Measurements from ENCODE around the gene ZNF496. TPM values are rescaled to one million over a fixed set of nuclear protein-coding genes. Genes with fewer than 3 reads are reported as not detected.
A peak's percentile ranks its signal among the peaks of the same experiment; 100 is the strongest.

ZNF496 gene
- total and polyA plus RNA-seq, 9 of the 15 experiments (the other 6 are each of a cell fraction or from before 2014, with no cell fraction given): 4.3 to 54.0 (median 31.3) TPM

DNA sequence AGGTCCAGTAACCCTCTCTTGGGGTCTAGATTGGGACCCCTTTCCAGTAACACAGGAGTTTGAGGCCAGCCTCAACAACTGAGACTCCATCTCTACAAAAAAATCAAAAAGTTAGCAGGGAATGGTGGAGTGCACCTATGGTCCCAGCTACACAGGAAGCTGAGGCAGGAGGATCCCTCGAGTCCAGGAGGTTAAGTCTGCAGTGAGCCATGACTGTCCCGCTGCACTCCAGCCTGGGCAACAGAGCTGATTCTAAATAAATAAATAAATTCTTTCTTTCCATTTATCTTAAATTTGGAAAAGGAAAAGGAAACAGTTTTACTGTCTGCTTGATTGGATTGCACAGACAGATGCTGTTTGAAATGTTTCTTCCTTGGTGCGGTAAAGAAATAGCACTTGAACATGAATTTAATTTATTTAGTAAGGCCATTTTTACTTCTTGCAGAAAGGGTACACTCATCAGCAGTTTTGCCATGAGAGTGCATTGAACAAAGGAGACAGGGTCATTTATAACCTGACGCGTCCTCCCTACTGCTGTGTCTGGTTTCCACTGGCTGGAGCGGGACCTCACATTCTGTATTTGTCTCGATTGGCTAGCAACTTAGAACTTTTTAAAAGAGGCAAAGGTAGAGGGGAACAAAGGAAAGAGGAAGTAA lies 37.0 kb upstream of the ZNF496 start (continued):
- TF ChIP-seq, protein P1, sequence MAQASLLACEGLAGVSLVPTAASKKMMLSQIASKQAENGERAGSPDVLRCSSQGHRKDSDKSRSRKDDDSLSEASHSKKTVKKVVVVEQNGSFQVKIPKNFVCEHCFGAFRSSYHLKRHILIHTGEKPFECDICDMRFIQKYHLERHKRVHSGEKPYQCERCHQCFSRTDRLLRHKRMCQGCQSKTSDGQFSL (CRISPR knock-in tag; IDR thresholded peaks at IDR 0.05): no peak
- TF ChIP-seq, protein P1 (tag; IDR thresholded peaks at IDR 0.05): no peak
- TF ChIP-seq, protein P2, sequence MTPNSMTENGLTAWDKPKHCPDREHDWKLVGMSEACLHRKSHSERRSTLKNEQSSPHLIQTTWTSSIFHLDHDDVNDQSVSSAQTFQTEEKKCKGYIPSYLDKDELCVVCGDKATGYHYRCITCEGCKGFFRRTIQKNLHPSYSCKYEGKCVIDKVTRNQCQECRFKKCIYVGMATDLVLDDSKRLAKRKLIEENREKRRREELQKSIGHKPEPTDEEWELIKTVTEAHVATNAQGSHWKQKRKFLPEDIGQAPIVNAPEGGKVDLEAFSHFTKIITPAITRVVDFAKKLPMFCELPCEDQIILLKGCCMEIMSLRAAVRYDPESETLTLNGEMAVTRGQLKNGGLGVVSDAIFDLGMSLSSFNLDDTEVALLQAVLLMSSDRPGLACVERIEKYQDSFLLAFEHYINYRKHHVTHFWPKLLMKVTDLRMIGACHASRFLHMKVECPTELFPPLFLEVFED (CRISPR knock-in tag; conservative IDR thresholded peaks at IDR 0.05): no peak
- TF ChIP-seq POLR2H (tag; IDR thresholded peaks at IDR 0.05; ENCODE audit: low read depth) (no peak), ERF (CRISPR knock-in tag; IDR thresholded peaks at IDR 0.05) (no peak), ESRRA (IDR thresholded peaks at IDR 0.05; ENCODE audit: borderline replicate concordance, low read depth) (no peak), ZNF696 (CRISPR knock-in tag; conservative IDR thresholded peaks at IDR 0.05) (no peak), XRCC3 (IDR thresholded peaks at IDR 0.05) (no peak), CREB1 (IDR thresholded peaks at IDR 0.05) (no peak), CREB1 (CRISPR knock-in tag; IDR thresholded peaks at IDR 0.05) (no peak), ZNF79 (CRISPR knock-in tag; IDR thresholded peaks at IDR 0.05; ENCODE audit: low read depth) (peak; percentile 49; the same call in 1 of the 2 replicates), STAT5A (IDR thresholded peaks at IDR 0.05; ENCODE audit: borderline replicate concordance, low read length) (no peak), COPS2 (conservative IDR thresholded peaks at IDR 0.05) (no peak)
- TF ChIP-seq, protein P3, sequence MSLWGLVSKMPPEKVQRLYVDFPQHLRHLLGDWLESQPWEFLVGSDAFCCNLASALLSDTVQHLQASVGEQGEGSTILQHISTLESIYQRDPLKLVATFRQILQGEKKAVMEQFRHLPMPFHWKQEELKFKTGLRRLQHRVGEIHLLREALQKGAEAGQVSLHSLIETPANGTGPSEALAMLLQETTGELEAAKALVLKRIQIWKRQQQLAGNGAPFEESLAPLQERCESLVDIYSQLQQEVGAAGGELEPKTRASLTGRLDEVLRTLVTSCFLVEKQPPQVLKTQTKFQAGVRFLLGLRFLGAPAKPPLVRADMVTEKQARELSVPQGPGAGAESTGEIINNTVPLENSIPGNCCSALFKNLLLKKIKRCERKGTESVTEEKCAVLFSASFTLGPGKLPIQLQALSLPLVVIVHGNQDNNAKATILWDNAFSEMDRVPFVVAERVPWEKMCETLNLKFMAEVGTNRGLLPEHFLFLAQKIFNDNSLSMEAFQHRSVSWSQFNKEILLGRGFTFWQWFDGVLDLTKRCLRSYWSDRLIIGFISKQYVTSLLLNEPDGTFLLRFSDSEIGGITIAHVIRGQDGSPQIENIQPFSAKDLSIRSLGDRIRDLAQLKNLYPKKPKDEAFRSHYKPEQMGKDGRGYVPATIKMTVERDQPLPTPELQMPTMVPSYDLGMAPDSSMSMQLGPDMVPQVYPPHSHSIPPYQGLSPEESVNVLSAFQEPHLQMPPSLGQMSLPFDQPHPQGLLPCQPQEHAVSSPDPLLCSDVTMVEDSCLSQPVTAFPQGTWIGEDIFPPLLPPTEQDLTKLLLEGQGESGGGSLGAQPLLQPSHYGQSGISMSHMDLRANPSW (CRISPR knock-in tag; IDR thresholded peaks at IDR 0.05): no peak
- TF ChIP-seq, protein P4, sequence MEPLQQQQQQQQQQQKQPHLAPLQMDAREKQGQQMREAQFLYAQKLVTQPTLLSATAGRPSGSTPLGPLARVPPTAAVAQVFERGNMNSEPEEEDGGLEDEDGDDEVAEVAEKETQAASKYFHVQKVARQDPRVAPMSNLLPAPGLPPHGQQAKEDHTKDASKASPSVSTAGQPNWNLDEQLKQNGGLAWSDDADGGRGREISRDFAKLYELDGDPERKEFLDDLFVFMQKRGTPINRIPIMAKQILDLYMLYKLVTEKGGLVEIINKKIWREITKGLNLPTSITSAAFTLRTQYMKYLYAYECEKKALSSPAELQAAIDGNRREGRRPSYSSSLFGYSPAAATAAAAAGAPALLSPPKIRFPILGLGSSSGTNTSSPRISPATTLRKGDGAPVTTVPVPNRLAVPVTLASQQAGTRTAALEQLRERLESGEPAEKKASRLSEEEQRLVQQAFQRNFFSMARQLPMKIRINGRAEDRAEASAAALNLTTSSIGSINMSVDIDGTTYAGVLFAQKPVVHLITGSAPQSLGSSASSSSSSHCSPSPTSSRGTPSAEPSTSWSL (CRISPR knock-in tag; IDR thresholded peaks at IDR 0.05; ENCODE audit: borderline replicate concordance): no peak
- TF ChIP-seq, protein P5, sequence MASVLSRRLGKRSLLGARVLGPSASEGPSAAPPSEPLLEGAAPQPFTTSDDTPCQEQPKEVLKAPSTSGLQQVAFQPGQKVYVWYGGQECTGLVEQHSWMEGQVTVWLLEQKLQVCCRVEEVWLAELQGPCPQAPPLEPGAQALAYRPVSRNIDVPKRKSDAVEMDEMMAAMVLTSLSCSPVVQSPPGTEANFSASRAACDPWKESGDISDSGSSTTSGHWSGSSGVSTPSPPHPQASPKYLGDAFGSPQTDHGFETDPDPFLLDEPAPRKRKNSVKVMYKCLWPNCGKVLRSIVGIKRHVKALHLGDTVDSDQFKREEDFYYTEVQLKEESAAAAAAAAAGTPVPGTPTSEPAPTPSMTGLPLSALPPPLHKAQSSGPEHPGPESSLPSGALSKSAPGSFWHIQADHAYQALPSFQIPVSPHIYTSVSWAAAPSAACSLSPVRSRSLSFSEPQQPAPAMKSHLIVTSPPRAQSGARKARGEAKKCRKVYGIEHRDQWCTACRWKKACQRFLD (CRISPR knock-in tag; IDR thresholded peaks at IDR 0.05): no peak
- TF ChIP-seq, protein P6, sequence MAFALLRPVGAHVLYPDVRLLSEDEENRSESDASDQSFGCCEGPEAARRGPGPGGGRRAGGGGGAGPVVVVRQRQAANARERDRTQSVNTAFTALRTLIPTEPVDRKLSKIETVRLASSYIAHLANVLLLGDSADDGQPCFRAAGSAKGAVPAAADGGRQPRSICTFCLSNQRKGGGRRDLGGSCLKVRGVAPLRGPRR (CRISPR knock-in tag; IDR thresholded peaks at IDR 0.05): no peak
